ENCODE data around the gene RYR3. TPM values are rescaled to one million over a fixed set of nuclear protein-coding genes. Genes with fewer than 3 reads are reported as not detected.
A peak's percentile ranks its signal among the peaks of the same experiment; 100 is the strongest.

Gene RYR3
- total RNA-seq, 1 experiment from 2014 or later: not detected

DNA sequence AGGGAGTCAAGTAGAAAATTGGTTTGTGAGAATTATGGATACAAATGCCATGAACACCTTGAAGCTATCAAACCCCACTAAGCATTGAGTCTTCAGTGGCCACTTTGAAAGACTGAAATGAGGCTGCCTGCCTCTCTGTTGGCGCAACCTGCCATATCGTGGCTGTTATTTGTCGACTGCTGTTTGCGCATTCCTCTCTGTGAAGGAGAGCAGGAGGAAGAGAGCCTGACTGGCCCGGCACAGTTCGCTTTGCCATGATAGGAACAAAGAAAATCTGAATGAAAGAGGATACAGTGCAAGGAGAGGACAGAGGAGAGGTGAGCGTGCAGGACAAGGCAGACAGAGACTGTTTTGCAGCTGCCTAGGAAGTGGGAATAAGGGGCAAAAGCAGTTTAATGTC is 289.4 kb downstream of the RYR3 start:
- no peaks in the 10 kb centered on the region for H3K9me3 ChIP-seq (ENCODE audit: low read length)
- H3K4me1 ChIP-seq (ENCODE audit: insufficient read depth, low read length): no peaks in the 10 kb centered on the region
- H3K27me3 ChIP-seq (ENCODE audit: low read length): peaks cover 70% of the 10 kb centered on the region
- no peak overlapping the region for H3K4me3 ChIP-seq (ENCODE audit: low read length)
- TF ChIP-seq EZH2phosphoT487 (IDR thresholded peaks at IDR 0.05; ENCODE audit: borderline replicate concordance, low read length): no peak
- TF ChIP-seq, protein P1, sequence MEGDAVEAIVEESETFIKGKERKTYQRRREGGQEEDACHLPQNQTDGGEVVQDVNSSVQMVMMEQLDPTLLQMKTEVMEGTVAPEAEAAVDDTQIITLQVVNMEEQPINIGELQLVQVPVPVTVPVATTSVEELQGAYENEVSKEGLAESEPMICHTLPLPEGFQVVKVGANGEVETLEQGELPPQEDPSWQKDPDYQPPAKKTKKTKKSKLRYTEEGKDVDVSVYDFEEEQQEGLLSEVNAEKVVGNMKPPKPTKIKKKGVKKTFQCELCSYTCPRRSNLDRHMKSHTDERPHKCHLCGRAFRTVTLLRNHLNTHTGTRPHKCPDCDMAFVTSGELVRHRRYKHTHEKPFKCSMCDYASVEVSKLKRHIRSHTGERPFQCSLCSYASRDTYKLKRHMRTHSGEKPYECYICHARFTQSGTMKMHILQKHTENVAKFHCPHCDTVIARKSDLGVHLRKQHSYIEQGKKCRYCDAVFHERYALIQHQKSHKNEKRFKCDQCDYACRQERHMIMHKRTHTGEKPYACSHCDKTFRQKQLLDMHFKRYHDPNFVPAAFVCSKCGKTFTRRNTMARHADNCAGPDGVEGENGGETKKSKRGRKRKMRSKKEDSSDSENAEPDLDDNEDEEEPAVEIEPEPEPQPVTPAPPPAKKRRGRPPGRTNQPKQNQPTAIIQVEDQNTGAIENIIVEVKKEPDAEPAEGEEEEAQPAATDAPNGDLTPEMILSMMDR (conservative IDR thresholded peaks at IDR 0.05; ENCODE audit: low read depth, low read length): no peak
- no peak for TF ChIP-seq EZH2 (IDR thresholded peaks at IDR 0.05; ENCODE audit: low read length, unreplicated experiment)
- ChIA-PET POLR2A (ENCODE audit: unreplicated experiment) (no interaction called here), CTCF (no interaction called here)
- no peak overlapping the region for H2AFZ ChIP-seq (ENCODE audit: low read length)
- H3K9ac ChIP-seq (ENCODE audit: low read length): no peak overlapping the region
- H3K9me2 ChIP-seq (replicated peaks; ENCODE audit: low read length): no peaks in the 10 kb centered on the region
- no peaks in the 10 kb centered on the region for H3K79me2 ChIP-seq (ENCODE audit: low read length)
- H3F3A ChIP-seq (ENCODE audit: low read length, unreplicated experiment): no peaks in the 10 kb centered on the region
- no peak overlapping the region for H3K4me2 ChIP-seq (ENCODE audit: low read length)
- no peaks in the 10 kb centered on the region for H4K20me1 ChIP-seq (ENCODE audit: low read length)
- ATAC-seq (no peak), DNase-seq (no peak)
- no TSS peak for BruUV-seq (replicated peaks)
- H3K36me3 ChIP-seq (ENCODE audit: low read depth, low read length): no peaks in the 10 kb centered on the region
- intact Hi-C loops (cut with micrococcal nuclease): no loop called here
- H3K27ac ChIP-seq (ENCODE audit: low read length): no peak overlapping the region

DNA sequence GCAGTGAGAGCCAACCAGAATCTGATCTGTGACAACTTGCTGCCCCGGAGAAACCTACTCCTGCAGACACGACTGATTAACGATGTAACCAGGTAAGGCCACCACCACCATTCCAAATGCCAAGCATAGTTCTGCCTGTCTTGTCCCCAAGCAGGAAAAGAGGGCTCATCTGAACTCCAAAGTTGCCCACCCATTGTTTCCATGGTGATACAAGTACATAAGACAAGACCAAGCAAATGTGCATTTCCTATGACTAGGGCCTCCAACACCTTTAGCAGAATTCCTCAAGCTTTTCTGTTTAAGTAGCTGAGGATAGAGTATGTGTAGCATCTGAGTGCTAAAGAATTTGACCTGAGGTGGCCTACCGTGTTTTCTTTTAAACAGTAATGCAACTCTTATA is 290.7 kb downstream of the RYR3 start:
- TF ChIP-seq EZH2phosphoT487 (IDR thresholded peaks at IDR 0.05; ENCODE audit: borderline replicate concordance, low read length) (no peak), EZH2 (IDR thresholded peaks at IDR 0.05; ENCODE audit: low read length, unreplicated experiment) (no peak)
- TF ChIP-seq, protein P1 (conservative IDR thresholded peaks at IDR 0.05; ENCODE audit: low read depth, low read length): no peak
- no peaks in the 10 kb centered on the region for H3K36me3 ChIP-seq (ENCODE audit: low read depth, low read length)
- CTCF ChIA-PET: no interaction called here

DNA sequence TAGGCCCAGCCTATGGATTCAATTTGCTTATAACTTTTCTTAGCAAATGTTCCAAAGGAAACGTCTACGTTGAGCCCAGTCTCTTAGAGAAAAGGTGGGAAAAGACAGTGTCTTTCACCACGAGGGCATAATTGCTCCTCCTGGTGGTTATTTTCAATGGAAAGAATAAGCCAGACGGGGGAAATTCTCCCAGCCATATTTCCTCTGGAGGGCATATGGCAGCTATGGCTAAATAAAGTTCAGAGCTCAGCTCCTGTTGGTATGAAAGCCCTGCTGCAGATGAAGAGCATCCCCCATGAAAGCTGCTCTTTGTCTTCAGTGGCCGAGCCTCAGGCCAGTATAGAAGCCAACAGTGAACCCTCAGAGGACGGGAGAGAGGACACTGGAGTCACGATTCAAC is 297.9 kb downstream of the RYR3 start:
- ATAC-seq (no peak), DNase-seq (peak; percentile 48)
- no peaks in the 10 kb centered on the region for H3F3A ChIP-seq (ENCODE audit: low read length, unreplicated experiment)
- H2AFZ ChIP-seq (ENCODE audit: low read length): no peak overlapping the region
- H3K9me2 ChIP-seq (replicated peaks; ENCODE audit: low read length): no peaks in the 10 kb centered on the region
- BruUV-seq (replicated peaks): no TSS peak
- no peaks in the 10 kb centered on the region for H4K20me1 ChIP-seq (ENCODE audit: low read length)
- CTCF ChIA-PET: no interaction called here
- POLR2A ChIA-PET (ENCODE audit: unreplicated experiment): no interaction called here
- no peaks in the 10 kb centered on the region for H3K4me1 ChIP-seq (ENCODE audit: insufficient read depth, low read length)
- H3K9ac ChIP-seq (ENCODE audit: low read length): no peak overlapping the region
- intact Hi-C loops (cut with micrococcal nuclease): loop anchor here (1.0 to 2.0 kb wide), 2 partner anchors 316 to 374 kb away; no protein-coding TSS in a partner anchor
- no peaks in the 10 kb centered on the region for H3K79me2 ChIP-seq (ENCODE audit: low read length)
- H3K9me3 ChIP-seq (ENCODE audit: low read length): no peaks in the 10 kb centered on the region
- H3K4me3 ChIP-seq (ENCODE audit: low read length): no peak overlapping the region
- no peak overlapping the region for H3K4me2 ChIP-seq (ENCODE audit: low read length)
- TF ChIP-seq, protein P1 (conservative IDR thresholded peaks at IDR 0.05; ENCODE audit: low read depth, low read length): peak; percentile 59
- TF ChIP-seq EZH2 (IDR thresholded peaks at IDR 0.05; ENCODE audit: low read length, unreplicated experiment): no peak
- H3K27ac ChIP-seq (ENCODE audit: low read length): no peak overlapping the region
- peaks cover 59% of the 10 kb centered on the region for H3K27me3 ChIP-seq (ENCODE audit: low read length)
- H3K36me3 ChIP-seq (ENCODE audit: low read depth, low read length): no peaks in the 10 kb centered on the region

More for the DNA sequence above, 290.7 kb downstream of the RYR3 start:
- POLR2A ChIA-PET (ENCODE audit: unreplicated experiment): no interaction called here
- H3K79me2 ChIP-seq (ENCODE audit: low read length): no peaks in the 10 kb centered on the region
- no peaks in the 10 kb centered on the region for H3F3A ChIP-seq (ENCODE audit: low read length, unreplicated experiment)
- ATAC-seq (no peak), DNase-seq (no peak)
- no peaks in the 10 kb centered on the region for H4K20me1 ChIP-seq (ENCODE audit: low read length)
- H3K9me3 ChIP-seq (ENCODE audit: low read length): no peaks in the 10 kb centered on the region
- H3K4me2 ChIP-seq (ENCODE audit: low read length): no peak overlapping the region
- intact Hi-C loops (cut with micrococcal nuclease): no loop called here
- no peak overlapping the region for H2AFZ ChIP-seq (ENCODE audit: low read length)
- no peak overlapping the region for H3K9ac ChIP-seq (ENCODE audit: low read length)
- BruUV-seq (replicated peaks): no TSS peak
- H3K4me3 ChIP-seq (ENCODE audit: low read length): no peak overlapping the region
- H3K4me1 ChIP-seq (ENCODE audit: insufficient read depth, low read length): no peaks in the 10 kb centered on the region
- peaks cover 72% of the 10 kb centered on the region for H3K27me3 ChIP-seq (ENCODE audit: low read length)
- no peak overlapping the region for H3K27ac ChIP-seq (ENCODE audit: low read length)
- H3K9me2 ChIP-seq (replicated peaks; ENCODE audit: low read length): no peaks in the 10 kb centered on the region
